HepG2 (cell line): ENCODE measurements around the gene SARS2. TPM values are rescaled to one million over a fixed set of nuclear protein-coding genes. Genes with fewer than 3 reads are reported as not detected.
A peak's percentile ranks its signal among the peaks of the same experiment; 100 is the strongest.

ENCODE experiments used
- ATF7 ChIP-seq, 2 experiments: fragments of 450-650 bp in 1 of 2; sonication (generic) in 1 of 2; formaldehyde crosslinking in 1 of 2; IDR thresholded peaks; 2 replicates each; pipeline versions ENCODE4 v1.4.0 to v1.6.1; 2016 to 2020; ENCODE audit warnings: antibody characterized with exemption in 1 of 2, mild to moderate bottlenecking in 1 of 2, missing genetic modification reagents in 1 of 2
- FOXA3 ChIP-seq: IDR thresholded peaks from 2 replicates; pipeline ENCODE4 v1.6.1; 2016; ENCODE audit warnings: missing genetic modification reagents, missing compliant biosample characterization
- FOXO4 ChIP-seq: sonication (generic); formaldehyde crosslinking; conservative IDR thresholded peaks from 2 replicates; pipeline ENCODE4 v1.8.1; 2023; ENCODE audit warnings: missing genetic modification reagents
- PHF20 ChIP-seq: sonication (generic); formaldehyde crosslinking; IDR thresholded peaks from 2 replicates; pipeline ENCODE4 v1.5.0; 2020; ENCODE audit warnings: mild to moderate bottlenecking, missing genetic modification reagents
- POLR2AphosphoS2 ChIP-seq: IDR thresholded peaks from 2 replicates; pipeline ENCODE4 v1.6.1; 2011; ENCODE audit warnings: low read depth, low read length, improper control_type of control experiment
- POLR2G ChIP-seq: fragments of 200-400 bp; formaldehyde crosslinking; IDR thresholded peaks from 2 replicates; pipeline ENCODE4 v1.6.1; 2018; ENCODE audit warnings: mild to moderate bottlenecking, low read depth, low read length, moderate library complexity
- RBFOX2 ChIP-seq: fragments of 200-400 bp; formaldehyde crosslinking; IDR thresholded peaks from 2 replicates; pipeline ENCODE4 v1.6.1; 2017; ENCODE audit warnings: low read depth, mild to moderate bottlenecking, low read length
- REXO4 ChIP-seq: sonication (generic); formaldehyde crosslinking; IDR thresholded peaks from 2 replicates; pipeline ENCODE4 v1.8.0; 2022; ENCODE audit warnings: missing genetic modification reagents, mild to moderate bottlenecking, borderline replicate concordance
- ZBTB2 ChIP-seq: sonication (generic); formaldehyde crosslinking; IDR thresholded peaks from 2 replicates; pipeline ENCODE4 v1.8.0; 2022; ENCODE audit warnings: low read depth, missing genetic modification reagents
- ZBTB8A ChIP-seq: sonication (generic); formaldehyde crosslinking; IDR thresholded peaks from 2 replicates; pipeline ENCODE4 v1.4.0; 2020; ENCODE audit warnings: mild to moderate bottlenecking, low read depth, missing genetic modification reagents, borderline replicate concordance
- ZNF512B ChIP-seq: sonication (generic); formaldehyde crosslinking; IDR thresholded peaks from 2 replicates; pipeline ENCODE4 v1.5.1; 2020; ENCODE audit warnings: missing genetic modification reagents, mild to moderate bottlenecking, borderline replicate concordance
- ZNF567 ChIP-seq: sonication (generic); formaldehyde crosslinking; IDR thresholded peaks from 2 replicates; pipeline ENCODE4 v1.8.1; 2023; ENCODE audit warnings: mild to moderate bottlenecking, missing genetic modification reagents, borderline replicate concordance
- ZNF773 ChIP-seq: sonication (generic); formaldehyde crosslinking; IDR thresholded peaks from 2 replicates; pipeline ENCODE4 v1.4.0; 2020; ENCODE audit warnings: missing genetic modification reagents, borderline replicate concordance
- ZSCAN21 ChIP-seq: sonication (generic); formaldehyde crosslinking; IDR thresholded peaks from 2 replicates; pipeline ENCODE4 v1.8.0; 2022; ENCODE audit warnings: mild to moderate bottlenecking, missing genetic modification reagents, moderate library complexity, borderline replicate concordance
- ZSCAN25 ChIP-seq: sonication (generic); formaldehyde crosslinking; IDR thresholded peaks from 2 replicates; pipeline ENCODE4 v1.8.0; 2022; ENCODE audit warnings: mild to moderate bottlenecking, missing genetic modification reagents
- polyA plus RNA-seq, 8 experiments: library from polyadenylated mRNA; depleted of rRNA in 3 of 8; stranded (reverse) in 7 of 8; unstranded in 1 of 8; fragments of >200 nt; fragmentation: Illumina TruSeq in 4 of 8; extraction: Trizol in 4 of 8; gene quantifications; 2 replicates each; pipeline versions ENCODE4 v1.2.1 to v1.2.3, GENCODE V29; 2011 to 2016; ENCODE audit warnings: low read depth in 4 of 8, missing spikeins in 1 of 8, mixed read lengths in 1 of 8; ENCODE audit not compliant: insufficient read depth in 1 of 8
- total RNA-seq, 5 experiments: library from RNA; depleted of rRNA; stranded (reverse); fragments of >200 nt; fragmentation: Illumina TruSeq; extraction: Trizol; gene quantifications; 2 replicates each; pipeline ENCODE4 v1.2.3, GENCODE V29; 2016; ENCODE audit warnings: low read depth in 1 of 5
- TF ChIP-seq, protein P1 (sequence below): sonication (generic); formaldehyde crosslinking; IDR thresholded peaks from 2 replicates; pipeline ENCODE4 v1.9.0; 2022; ENCODE audit warnings: missing genetic modification reagents, mild to moderate bottlenecking, borderline replicate concordance
- TF ChIP-seq, protein P2 (sequence below), 2 experiments: sonication (generic) in 1 of 2; formaldehyde crosslinking in 1 of 2; IDR thresholded peaks; 2 replicates each; pipeline versions ENCODE4 v1.4.0 to v1.6.1; 2018 to 2020; ENCODE audit warnings: missing genetic modification reagents in 2 of 2, borderline replicate concordance in 1 of 2, low read depth in 1 of 2, mild to moderate bottlenecking in 1 of 2, missing biosample characterization in 1 of 2

Gene SARS2
- total and polyA plus RNA-seq, 2 of the 13 experiments (the other 11 are each of a cell fraction or from before 2014, with no cell fraction given) = 40.0 to 48.6 TPM

DNA sequence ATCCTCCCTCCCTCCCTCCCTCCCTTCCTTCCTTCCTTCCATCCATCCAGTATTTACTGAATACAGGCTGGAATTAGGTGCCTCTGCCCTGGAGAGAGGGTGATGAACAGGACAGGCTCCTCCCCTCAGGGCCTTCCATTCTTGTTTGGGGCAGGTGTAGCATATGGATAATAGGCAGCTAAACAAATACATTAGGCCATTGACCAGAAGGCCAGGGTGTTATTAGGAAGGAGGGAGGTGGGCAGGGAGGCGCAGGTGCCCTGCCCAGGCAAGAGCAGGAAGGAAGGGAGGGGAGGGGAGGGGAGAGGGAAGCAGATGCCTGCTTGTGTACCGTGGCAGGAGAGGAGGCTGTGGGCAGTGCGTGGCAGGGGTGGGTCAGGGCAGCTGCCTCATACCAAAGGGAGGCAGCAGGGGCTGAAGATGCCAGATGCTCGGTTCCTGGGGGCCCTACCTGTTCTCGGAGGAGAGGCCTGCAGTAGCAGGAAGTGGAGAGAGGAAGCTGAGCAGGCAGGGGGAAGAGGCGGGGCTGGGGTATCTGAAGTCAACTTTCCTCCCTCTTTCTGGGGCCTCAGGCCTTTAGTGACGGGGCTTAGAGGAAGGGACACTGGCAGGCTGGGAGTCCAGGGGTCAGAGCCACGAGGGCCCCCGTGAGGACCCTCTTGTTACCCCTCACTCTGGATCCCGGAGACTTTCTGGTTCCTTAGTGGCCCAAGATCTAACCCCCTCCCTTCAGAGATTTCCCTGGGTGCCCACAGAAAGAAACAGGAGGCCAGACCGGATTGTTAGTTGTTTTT lies 52.6 kb downstream of the SARS2 start, which contains the start of gene RINL (continued):
- TF ChIP-seq ZNF773 (CRISPR knock-in tag) (no peak), FOXA3 (CRISPR knock-in tag) (0 out of 2 replicates have a peak, but pooled peaks have one; percentile 17), ZSCAN25 (CRISPR knock-in tag) (peak; percentile 95), PHF20 (CRISPR knock-in tag) (peak; percentile 78), ZBTB8A (CRISPR knock-in tag) (no peak), FOXO4 (no peak), POLR2G (peak; percentile 78), ZSCAN21 (0 out of 2 replicates have a peak, but pooled peaks have one; percentile 38), ZBTB2 (CRISPR knock-in tag) (no peak), RBFOX2 (0 out of 2 replicates have a peak, but pooled peaks have one; percentile 19), ZNF512B (no peak), ATF7 (IDR thresholded peaks at IDR 0.05) (no peak), ATF7 (CRISPR knock-in tag; IDR thresholded peaks at IDR 0.05) (no peak), REXO4 (CRISPR knock-in tag) (0 out of 2 replicates have a peak, but pooled peaks have one; percentile 50), ZNF567 (CRISPR knock-in tag) (no peak), POLR2AphosphoS2 (no peak)
- TF ChIP-seq, protein P1, sequence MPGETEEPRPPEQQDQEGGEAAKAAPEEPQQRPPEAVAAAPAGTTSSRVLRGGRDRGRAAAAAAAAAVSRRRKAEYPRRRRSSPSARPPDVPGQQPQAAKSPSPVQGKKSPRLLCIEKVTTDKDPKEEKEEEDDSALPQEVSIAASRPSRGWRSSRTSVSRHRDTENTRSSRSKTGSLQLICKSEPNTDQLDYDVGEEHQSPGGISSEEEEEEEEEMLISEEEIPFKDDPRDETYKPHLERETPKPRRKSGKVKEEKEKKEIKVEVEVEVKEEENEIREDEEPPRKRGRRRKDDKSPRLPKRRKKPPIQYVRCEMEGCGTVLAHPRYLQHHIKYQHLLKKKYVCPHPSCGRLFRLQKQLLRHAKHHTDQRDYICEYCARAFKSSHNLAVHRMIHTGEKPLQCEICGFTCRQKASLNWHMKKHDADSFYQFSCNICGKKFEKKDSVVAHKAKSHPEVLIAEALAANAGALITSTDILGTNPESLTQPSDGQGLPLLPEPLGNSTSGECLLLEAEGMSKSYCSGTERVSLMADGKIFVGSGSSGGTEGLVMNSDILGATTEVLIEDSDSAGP (CRISPR knock-in tag) = peak; percentile 43; the same call in 1 of the 2 replicates
- TF ChIP-seq, protein P2, sequence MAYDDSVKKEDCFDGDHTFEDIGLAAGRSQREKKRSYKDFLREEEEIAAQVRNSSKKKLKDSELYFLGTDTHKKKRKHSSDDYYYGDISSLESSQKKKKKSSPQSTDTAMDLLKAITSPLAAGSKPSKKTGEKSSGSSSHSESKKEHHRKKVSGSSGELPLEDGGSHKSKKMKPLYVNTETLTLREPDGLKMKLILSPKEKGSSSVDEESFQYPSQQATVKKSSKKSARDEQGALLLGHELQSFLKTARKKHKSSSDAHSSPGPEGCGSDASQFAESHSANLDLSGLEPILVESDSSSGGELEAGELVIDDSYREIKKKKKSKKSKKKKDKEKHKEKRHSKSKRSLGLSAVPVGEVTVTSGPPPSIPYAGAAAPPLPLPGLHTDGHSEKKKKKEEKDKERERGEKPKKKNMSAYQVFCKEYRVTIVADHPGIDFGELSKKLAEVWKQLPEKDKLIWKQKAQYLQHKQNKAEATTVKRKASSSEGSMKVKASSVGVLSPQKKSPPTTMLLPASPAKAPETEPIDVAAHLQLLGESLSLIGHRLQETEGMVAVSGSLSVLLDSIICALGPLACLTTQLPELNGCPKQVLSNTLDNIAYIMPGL (CRISPR knock-in tag; IDR thresholded peaks at IDR 0.05; ENCODE audit: borderline replicate concordance in 1 of 2, low read depth in 1 of 2) = no peak; a peak in 1 of 4 replicates
